ENCODE measurements around the gene WDR11.

The WDR11 gene

GRCh38 chr10:120850911-120851865, at the start of gene WDR11:
TSS of gene WDR11 (plus strand) at chr10:120851362. CDS start at chr10:120851421, 59 bp downstream.
- DNase-seq: peak; percentile 97

- DNase-seq: no peak
Measured at GRCh38 chr10:120802935-120803334, 48.2 kb upstream of the WDR11 start.

GRCh38 chr10:120803972-120804371, 47.2 kb upstream of the WDR11 start:
- no peak for DNase-seq

DNA sequence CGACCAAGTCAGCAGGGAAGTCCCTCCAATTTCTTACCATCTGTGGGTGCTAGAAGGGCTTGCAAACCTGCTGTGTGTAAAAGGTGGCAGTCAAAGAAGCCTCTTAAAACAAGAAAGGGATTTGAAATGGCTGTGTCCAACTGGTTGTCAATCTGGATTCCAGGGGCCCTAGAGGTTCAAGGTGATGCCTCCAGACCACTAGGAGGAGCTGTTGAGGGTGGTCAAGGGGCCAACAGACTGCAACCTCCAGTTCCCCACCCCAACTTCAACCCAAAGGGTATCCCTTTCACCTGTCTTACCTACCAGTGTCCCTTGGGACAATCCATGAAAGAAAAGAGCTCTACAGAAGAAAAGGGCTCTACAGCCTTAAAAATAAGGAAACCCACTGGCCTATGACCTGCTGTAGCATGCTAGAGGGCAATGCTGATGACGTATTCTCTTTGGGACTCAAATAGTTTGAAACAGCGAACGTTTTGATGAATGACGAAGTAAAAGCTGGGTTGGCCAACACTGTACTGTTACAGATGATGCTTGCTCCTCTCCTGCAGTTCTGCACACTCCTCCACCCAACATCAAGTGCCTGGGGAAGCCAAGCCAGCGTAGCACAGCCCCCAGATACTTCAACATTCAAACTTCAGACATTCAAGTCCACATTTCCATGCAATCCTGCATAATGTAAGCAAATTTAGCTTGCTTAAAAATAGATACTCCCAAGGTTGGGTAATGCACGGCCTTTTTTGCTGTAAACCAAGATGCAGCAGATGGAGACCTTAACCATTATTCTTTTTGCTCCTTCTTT, 45.9 kb upstream of the WDR11 start:
- DNase-seq: no peak

DNA sequence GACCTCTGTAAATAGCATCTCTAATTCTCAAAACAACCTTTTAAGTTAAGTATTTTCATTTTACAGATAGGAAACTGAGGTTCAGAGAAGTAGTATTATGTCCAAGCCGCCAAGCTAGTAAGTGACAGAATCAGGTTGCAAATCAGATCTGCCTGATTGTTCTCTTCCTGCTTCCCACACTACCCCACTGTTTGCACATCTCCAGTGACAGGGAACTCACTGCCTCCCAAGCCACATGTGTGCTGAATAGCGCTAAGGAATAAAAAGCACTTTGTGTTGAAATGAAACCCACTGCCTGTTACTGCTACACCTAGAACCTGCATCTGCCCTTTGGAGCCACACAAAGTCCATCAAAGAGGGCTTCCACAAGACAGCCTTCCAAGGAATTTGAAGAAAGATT, 45.1 kb upstream of the WDR11 start:
- no peak for DNase-seq

DNA sequence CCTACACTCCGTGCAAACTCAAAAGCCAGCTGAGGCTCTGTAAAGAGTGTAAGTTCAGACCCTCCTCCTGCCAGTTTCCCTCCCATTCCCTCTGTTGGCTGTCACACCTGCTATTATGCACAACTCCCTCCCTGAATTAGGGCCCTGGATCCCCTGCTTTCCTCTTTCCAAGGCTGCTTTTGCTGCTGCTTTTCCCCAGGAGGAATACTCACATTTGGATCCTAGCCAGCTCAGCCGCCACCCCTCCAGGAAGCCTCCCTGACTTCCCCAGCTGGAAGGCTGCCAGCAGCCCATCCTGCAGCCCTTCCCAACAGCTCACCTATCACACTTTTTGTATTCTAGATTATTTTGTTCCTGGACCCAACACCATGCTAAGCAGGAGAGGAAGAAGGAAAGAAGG, 40.9 kb upstream of the WDR11 start:
- no peak for DNase-seq

GRCh38 chr10:120813085-120813484, 38.1 kb upstream of the WDR11 start:
- no peak for DNase-seq

GRCh38 chr10:120818301-120818700, 32.9 kb upstream of the WDR11 start:
- DNase-seq: no peak

DNA sequence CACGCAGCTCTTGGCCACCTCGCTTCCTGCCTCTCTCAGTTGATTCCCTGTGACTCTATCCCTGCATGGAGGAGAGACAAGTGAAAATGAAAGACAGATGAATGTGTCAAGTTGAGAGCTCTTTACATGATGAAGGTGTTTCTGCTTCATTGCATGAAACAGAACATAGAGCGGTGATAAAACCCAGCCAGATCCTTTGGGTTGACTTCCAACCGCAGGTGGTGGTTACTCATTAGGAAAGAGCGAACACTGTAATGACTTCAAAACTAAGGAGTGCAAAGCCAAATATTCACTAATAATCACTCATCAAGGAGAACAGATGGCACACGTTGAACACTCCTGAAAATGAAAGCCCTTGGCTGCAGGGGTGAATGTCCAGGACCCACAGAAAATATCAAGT, 31.8 kb upstream of the WDR11 start:
- DNase-seq: no peak

DNA sequence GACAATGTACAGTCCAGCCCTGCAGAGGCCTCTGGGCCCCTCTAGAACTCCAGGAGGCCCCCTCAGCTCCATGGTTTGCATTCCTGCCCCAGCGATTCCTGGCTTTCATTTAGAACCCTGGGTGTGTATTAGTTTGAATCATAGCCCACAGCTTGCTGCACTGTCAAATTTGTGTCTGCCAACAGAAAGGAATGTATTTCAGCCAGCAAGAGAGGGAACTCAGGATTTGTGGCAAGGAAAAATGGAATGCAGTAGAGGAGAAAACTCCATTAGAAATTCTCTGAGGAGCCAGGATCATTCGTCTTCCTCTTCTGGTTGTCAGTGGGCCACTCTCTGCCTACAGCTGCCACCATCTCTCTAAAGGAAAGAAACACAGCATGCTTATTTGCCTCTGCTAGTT, 27.9 kb upstream of the WDR11 start:
- no peak for DNase-seq

DNA sequence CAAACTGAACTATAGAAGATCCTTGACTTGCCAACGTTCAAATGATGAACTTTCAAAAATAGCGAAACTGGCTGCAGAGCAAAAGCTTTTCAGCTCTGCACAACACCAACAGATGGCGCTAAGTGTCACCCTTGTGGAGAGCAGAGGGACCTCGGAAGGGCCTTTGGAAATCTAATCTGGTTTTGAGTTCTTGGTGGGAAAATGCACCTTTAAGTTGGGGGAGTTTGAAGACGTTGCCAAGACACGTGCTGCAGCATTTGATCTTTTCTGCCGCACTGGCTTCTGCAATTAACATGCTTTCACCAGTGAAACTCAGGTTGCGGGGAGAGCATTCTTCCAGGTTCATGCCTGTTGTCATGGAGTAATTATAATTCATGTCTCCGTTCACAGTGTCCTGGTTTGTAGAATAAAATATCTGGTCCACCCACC, 26.3 kb upstream of the WDR11 start:
- peak; percentile 57 for DNase-seq

DNA sequence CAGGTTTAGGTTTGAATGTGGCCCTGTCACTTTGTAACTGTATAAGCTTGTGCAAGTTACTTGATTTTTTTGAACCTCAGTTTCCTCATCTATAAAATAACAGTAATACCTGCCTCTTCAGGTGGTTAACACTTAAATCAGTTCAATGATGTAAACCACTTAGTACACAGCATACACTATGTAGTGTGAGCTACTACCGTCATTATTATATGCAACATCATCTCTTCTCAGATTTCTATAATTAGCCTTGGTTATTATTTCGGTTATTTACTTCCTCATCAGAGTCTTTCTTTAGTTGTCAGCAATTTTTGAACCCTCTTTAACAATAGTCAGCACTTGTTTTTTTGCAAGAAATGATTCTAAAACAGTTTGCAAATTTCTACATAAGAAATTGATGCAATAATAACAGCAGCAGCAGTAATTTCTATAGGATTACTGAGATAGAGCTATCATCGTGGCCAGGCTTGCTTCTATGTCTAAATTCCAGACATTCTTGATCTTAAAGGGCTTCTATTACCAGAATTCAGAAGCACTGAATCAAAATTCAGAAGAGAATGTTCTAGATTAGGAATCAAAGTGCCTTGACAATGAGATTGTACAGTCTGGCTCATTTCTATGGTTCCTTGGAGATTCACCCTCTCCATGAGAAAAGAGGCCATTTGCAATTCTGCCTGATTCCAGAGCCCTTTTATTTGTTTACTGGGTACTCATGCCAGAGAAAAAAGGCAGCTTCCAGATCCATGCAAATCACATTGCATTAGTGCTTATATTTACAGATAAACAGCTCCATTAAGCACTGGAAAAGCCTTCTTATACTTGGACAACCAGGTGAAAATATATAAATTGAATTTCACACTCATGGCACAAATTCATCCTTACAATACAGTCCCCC, 25.0 kb upstream of the WDR11 start:
- no peak for DNase-seq

- no peak for DNase-seq
Measured at GRCh38 chr10:120827251-120827875, 23.8 kb upstream of the WDR11 start.

GRCh38 chr10:120828763-120829319, 22.3 kb upstream of the WDR11 start:
- no peak for DNase-seq

- DNase-seq: no peak
Measured at GRCh38 chr10:120832106-120832505, 19.1 kb upstream of the WDR11 start.

- no peak for DNase-seq
Measured at GRCh38 chr10:120833222-120833928, 17.8 kb upstream of the WDR11 start.

GRCh38 chr10:120835603-120836002, 15.6 kb upstream of the WDR11 start:
- DNase-seq: no peak

DNA sequence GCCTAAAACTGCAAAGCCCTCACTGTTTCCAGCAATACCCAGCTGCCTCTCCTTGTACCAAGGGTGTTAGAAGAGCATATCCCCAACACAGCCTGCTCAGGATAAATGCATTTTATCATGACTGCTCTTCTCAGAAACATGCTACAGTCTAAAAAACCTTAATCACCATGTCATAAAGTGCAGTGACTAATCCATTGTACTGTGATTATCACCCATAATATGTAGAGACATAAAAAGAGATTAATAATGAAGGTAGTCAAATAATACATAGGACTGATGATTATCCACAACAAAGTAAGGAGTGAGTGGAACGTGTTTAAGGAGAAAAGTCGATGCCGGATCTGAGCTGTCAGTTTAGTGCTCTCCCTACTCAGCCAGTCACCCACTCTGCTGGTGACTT, 12.2 kb upstream of the WDR11 start:
- DNase-seq: no peak

DNA sequence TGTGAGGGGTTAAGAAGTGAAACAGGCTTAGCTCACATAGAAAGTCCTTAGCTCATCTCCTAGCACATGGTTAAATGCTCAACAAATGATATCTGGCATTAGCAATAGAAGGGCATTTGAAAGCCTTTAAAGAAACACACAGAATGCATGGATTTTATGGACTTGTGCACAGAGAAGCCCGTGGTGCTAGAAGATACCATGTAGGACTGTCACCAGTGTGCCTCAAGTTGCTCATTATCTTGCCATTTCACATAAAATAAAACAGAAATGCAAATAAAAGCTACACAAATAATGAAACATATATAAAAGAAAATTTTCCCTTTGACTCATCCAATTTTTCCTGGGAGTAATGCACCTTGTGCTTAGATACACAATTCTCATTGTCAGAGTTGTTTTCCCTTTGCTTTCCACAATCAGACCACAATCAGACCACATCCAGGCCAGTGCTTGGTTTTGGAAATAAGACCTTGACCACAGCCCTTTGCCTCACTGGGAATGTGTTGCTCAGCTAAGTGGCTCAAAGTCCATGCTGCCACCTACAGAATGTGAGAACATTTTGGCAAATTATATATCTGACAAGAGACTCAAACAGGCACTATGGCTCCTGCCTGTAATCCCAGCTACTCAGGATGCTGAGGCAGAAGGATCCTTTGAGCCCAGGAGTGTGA, 9.5 kb upstream of the WDR11 start:
- no peak for DNase-seq

DNA sequence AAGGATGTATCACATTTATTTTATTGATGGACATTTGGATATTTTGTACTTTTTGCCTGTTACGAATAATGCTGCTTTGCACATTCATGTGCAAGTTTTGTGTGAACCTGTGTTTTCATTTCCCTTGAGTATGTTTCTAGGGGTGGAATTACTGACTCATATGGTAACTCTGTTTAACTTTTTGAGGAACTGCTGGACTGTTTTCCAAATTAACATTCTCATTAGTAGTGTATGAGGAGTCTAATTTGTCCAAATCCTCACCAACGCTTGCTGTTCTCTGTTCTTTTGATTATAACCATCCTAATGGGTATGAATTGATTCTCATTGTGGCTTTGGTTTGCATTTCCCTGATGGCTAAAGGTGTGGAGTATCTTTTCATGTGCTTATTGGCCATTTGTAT, 3.2 kb downstream of the WDR11 start:
- no peak for DNase-seq

Data from OCI-M1 (cell line).